HT1080 (cell line): ENCODE data around the gene AMZ1. TPM values are rescaled to one million over a fixed set of nuclear protein-coding genes. Genes with fewer than 3 reads are reported as not detected.
"Not testable (repeated sequence)": the region's sequence is repeated elsewhere in the genome, so short reads cannot be mapped to it uniquely, and the experiment has no call there.

Source experiments
- DNase-seq: peaks from one replicate; pipeline ENCODE4 v3.0.0-alpha.2; 2015; ENCODE audit warnings: low read depth
- total RNA-seq: library from RNA; depleted of rRNA; stranded (reverse); fragments of >200 nt; shearing (Covaris generic); gene quantifications from 2 replicates; pipeline ENCODE4 v1.2.3, GENCODE V29; 2014

The AMZ1 gene
- total RNA-seq, 1 experiment from 2014 or later: not detected

- DNase-seq: no peak
Measured at GRCh38 chr7:2666588-2667250, 21.3 kb upstream of the AMZ1 start.

DNA sequence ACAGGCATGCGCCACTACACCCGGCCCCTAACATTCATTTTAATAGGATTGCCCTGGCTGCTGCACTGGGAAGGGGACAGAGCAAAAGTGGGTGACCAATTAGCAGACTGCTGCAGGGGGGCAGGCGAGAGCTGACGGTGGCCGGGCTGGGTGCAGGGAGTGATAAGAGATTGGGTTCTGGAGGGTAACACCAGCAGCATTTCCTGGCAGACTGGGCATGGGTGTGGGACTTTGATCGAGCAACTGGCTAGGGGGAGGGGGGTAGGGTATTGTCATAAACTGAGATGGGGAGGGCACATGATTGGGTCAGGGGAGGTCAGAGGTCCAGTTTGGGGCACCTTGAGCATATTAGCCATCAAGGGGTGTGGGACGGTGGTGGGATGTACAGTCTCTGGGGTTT, 20.2 kb upstream of the AMZ1 start:
- DNase-seq: no peak

DNA sequence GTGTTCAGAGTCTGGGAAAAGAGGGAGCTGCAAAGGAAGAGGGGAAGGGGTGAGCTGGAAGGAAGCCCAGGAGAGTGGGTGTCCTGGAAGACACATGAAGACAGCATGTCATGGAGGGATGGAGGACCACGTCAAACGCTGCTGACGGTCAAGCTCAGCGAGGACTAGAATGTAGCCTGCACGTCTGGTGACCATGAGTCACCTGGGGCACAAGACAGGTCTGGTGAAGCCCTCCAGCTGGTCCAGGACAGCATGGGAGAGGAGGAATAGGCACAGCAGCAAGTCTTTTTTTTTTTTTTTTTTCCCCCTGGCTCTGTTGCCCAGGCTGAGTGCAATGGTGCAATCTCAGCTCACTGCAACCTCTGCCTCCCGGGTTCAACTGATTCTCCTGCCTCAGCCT, 19.6 kb upstream of the AMZ1 start:
- DNase-seq: peak; percentile 46

GRCh38 chr7:2670171-2670570, 17.8 kb upstream of the AMZ1 start:
- DNase-seq: no peak

DNA sequence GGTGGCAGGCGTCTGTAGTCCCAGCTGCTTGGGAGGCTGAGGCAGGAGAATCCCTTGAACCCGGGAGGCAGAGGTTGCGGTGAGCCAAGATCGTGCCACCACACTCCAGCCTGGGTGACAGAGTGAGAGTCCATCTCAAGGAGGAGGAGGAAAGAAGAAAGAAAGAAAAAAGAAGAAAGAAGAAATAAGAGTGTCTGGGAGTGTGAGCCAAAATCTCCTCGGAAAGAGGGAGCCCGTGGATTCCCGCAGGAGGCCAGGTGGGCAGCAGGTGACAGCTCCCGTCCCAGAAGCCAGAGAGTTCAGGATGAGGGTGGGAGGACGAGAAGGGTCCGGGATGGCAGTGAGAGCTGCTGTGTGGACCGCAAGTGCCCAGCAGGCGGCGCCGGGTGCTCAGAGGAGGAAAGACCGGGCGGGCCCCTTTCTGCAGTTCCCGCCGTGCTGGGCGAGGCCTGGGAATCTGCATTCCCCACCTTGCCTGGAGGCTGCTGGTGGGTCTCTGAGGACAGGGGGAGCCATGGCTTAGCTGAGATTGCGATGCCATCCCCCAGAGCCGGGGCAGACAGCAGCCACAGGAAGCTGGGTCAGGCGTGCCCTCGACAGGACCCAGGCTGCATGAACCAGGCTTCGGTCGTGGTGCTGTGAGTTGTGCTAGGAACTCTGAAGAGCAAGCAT, 17.1 kb upstream of the AMZ1 start:
- DNase-seq: peak; percentile 60

DNA sequence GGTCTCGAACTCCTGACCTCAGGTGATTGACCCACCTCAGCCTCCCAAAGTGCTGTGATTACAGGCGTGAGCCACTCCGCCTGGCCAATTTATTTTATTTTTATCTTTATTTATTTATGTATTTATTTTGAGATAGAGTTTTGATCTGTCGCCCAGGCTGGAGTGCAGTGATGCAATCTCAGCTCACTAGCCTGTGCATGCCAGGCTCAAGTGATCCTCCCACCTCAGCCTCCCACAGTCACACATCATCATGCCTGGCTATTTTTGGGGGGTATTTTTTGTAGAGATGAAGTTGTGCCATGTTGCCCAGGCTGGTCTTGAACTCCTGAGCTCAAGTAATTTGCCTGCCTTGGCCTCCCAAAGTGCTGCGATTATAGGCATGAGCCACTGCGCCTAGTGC, 14.8 kb upstream of the AMZ1 start:
- not testable (repeated sequence) for DNase-seq

GRCh38 chr7:2673934-2674333, 14.1 kb upstream of the AMZ1 start:
- DNase-seq: no peak

DNA sequence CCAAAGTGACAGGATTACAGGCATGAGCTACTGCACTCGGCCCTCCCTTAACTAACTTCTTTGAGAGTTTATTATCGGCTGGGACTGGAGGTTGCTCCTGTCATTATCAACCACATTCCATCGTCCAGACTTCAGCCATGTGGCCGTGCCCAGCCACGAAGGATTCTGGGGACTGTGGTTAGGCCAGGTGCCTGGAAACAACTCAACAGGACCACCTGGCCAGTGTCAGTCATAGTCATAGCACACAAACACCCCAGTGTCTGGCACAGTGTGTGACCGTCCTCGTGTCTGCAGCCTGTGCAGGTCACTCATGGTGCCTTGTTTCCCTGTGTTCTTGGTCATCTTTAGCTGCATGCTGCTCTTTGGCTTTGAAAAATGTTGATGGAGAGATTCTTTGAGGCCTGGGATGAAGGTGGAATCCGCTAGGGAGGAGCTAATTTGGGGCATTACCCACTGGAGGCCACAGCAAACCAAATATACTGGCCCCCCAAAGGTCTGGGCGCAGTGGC, 12.7 kb upstream of the AMZ1 start:
- no peak for DNase-seq

- not testable (repeated sequence) for DNase-seq
Measured at GRCh38 chr7:2676576-2676975, 11.4 kb upstream of the AMZ1 start.

GRCh38 chr7:2678454-2678853, 9.5 kb upstream of the AMZ1 start:
- not testable (repeated sequence) for DNase-seq

- not testable (repeated sequence) for DNase-seq
Measured at GRCh38 chr7:2679135-2680127, 8.6 kb upstream of the AMZ1 start.

DNA sequence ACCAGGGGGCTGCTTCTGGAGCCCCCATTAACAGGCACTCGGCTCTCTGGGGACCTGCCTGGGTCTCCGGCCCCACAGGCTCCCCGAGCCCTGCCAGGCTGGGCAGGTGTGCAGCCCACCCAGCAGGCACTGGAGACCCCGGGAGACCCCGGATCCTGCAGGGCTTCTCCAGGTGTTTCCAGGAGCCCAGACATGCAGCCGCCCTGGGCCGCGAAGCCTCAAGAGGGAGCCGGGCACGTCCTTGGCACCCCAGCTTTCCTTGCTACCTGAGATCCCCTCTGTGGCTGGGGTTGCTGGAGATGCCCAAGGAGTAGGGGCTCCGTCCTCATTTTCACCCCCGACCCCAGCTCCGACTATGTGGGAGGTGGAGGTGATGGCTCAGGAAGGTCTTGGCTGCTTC, 7.7 kb upstream of the AMZ1 start:
- DNase-seq: no peak

- peak; percentile 42 for DNase-seq
Measured at GRCh38 chr7:2680792-2681490, 7.1 kb upstream of the AMZ1 start.

DNA sequence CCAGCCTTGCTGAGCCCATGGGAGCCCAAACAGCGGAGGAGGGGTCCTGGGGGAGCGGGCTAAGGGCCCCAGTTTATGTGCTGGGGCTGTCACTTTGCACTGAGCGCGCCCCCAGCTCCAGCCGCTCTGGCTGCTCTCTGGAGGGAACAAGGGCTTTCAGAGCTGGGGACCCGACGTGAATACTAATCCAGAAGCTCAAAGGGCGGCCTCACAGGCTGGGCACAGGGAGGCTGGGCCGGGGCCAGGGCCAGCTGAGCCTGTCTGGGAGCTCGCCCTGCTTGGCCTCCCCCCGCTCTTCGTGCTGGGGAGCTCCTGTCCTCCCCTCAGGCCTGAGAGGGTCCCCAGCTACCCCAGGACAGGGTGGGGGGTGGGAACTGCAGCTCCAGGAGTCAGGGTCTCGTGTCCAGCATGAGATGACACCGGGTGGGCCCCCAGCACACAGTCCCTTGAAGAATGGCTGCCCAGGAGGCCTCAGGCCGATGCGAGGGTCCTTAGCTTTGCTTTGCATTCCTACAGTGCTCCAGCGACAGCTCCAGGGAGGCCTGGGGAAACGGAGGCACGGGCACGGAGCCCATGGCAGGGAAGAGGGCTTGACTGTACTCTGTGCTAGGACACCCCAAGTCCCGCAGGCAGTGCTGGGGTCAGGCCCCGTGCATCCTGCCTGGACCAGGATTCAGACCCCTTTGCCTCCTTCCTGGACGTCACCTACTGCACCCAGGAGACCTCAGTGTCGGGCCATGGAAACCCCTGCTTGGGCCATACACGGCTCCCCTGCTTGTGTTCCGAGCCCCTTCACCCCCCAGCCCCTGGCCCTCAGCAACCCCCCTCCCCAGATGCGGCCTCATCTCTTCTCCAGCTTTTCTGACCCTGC, 5.8 kb upstream of the AMZ1 start:
- no peak for DNase-seq

DNA sequence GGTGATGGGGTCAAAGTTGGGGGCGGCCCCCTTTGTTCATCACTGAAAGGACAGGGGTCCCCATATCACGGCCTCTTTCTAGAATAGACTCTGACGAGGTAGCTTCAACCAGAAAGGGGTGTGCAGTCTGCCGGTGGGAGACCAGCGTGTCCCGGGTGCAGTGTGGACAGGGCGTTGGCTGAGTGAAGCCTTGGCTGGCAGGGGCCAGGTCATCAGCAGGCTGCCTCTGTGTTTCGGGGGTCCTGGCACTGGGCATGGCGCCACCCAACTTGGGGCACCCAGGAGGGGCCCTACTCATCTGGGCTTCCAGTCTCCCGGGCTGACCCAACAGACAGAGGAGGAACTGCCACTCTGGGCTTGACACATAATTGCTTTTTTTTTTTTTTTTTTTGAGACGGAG, 3.5 kb upstream of the AMZ1 start:
- no peak for DNase-seq

GRCh38 chr7:2686101-2686500, 1.9 kb upstream of the AMZ1 start:
- DNase-seq: no peak

DNA sequence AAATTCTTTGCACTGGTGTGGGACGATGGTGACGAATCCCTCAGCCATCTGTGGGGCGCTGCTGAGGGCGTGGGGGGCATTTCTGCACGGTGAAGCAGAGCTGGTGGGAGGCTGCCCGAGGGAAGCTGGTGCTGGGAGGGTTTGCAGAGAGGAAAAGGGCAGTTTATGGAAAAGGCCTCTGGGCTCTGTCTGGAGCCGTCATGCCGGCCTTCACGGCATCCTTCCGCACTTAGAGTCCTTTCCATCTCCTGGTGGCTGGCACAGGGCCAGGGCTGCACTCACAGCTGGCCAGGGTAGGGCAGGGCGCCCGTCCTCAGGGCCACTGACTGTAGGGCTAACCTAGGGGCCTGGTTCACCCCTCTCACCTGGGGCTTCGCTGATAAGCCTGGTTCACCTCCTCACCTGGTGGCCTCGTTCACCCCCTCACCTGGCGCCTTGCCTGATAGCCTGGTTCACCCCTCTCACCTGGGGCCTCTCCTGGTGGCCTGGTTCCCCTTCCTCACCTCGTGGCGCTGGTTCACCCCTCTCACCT, 598 bp upstream of the AMZ1 start:
- DNase-seq: peak; percentile 39

DNA sequence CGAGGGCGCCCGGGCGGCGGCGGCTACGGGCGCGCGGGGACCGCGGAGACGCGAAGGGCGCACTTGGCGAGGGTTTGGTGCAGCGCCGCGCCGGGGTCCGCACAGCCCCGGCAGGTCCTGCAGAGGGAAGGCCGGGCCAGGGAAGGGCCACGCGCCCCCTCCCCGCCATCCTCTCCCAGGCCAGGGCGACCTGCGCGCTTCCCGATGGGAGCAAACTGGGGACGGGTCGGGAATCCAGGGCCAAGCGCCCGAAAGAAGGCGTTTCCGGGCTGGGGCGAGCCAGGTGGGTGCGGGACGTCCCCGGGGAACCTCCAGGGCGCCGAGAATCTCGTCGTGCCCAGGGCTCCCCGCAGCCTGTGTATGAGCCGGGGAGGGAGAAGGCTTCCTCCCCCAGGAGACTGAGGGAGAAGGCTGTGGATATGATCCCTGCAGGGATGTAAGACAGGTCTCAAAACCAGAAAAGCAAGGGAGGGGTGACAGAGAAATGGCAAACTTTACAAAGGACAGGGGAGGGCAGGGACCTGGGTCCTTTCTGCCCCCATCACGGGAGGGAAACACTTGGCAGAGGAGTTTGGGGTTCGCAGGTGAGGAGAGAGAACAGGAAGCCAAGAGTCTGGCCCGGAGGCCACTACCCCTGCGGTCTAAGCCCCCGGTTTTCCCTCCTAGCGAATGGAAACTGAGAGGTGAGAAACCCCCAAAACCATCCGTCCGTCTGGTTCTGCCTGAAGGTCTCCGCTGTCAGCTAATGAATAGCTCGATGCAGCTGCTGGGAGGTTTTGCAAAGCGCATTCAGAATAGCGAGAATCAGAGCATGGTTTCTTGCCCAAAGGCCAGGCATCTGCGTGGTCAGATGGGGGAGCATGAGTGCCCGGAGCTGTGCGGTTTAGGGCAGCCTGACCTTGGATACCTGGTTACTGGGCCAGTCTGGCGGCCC, 674 bp downstream of the AMZ1 start:
- DNase-seq: no peak

DNA sequence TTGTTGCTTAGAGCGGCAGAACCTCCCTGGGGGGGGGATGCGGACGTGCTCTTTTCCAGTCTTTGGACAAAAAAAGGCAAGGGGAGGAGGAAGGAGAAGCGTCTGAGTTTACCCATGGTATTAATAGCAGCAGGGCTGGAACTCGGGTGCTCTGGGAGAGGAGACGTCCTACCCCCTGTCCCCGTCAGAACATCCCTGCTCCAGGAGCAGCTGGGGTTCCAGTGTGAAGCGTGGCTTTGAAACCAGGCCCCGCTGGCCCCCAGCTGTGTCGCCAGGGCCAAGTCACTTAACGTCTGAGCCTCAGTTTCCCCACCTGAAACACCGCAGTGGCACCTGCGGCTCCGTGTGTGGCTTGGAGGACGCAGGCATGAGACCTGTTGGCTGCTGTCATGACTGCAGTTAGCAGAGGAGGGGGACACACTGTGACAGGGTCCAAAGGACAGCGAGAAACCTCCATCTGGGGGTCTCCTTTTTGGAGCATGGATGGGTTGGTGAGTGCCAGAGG, 1.4 kb downstream of the AMZ1 start:
- no peak for DNase-seq
